Inflammatory macrophage treated with lipopolysaccharide for 1 hour (primary cell): ENCODE results near the gene PLXNB1.

Experiments used
- DNase-seq, 2 donors: peaks; one replicate each; pipeline ENCODE4 v3.0.0-alpha.2; 2020 to 2022

Gene PLXNB1

GRCh38 chr3:48432411-48433371, 2.8 kb upstream of the PLXNB1 start:
- no peak for DNase-seq

DNA sequence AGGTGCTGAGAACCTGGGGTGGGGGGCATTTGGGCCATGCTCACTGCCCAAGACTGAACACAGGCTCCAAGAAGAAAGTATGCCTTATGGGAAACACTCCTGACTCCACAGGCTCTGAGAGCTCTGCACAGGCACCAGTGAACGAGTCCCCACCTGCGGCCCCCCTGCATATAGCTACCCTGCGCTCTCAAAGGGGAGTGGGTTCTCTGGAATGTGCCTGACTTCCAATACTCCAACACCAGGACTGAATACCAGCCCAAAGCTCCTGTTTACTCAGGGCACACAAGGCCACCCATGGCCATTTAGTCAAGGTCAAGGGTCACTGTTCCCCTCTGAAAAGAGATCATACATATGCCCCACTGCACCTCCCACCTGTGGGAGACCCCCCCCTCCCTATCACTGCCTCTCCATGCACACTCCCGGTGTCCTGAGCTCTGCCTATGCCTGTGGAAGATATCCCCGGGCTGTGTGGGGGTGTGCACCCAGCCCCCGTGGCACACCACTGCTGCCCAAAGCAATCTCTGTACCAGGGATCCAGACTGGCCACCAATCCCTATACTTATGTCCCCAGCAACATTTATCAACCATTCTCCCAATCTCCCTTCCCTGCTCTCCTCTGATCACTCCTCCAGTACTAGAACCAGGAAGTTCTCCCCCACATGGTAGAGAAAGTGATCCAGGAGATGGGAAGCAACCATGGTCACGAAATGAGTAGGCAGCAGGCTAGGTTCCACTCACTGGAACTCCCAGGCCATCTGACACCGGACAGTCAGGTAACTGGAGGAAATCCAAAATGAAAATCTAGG, 1.5 kb upstream of the PLXNB1 start:
- DNase-seq, result no peak

DNA sequence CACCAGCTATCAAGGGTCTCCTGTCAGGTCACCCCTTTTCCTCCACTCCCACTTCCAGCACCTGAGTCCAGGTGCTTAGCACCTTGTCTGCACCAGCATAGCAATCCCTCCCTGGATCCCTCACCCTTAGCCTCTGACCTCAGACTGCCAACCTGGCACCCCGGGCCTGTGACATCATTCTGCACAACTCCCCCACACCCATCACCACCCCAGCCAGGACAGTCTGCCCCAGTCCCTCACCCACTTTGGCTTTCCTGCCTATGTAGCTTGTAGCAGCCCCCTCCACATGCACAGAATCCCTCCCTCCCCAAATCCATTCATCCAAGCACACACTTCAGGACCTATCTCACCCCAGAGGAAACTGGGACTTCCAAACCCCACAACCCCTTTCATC, 819 bp upstream of the PLXNB1 start:
- no peak for DNase-seq

DNA sequence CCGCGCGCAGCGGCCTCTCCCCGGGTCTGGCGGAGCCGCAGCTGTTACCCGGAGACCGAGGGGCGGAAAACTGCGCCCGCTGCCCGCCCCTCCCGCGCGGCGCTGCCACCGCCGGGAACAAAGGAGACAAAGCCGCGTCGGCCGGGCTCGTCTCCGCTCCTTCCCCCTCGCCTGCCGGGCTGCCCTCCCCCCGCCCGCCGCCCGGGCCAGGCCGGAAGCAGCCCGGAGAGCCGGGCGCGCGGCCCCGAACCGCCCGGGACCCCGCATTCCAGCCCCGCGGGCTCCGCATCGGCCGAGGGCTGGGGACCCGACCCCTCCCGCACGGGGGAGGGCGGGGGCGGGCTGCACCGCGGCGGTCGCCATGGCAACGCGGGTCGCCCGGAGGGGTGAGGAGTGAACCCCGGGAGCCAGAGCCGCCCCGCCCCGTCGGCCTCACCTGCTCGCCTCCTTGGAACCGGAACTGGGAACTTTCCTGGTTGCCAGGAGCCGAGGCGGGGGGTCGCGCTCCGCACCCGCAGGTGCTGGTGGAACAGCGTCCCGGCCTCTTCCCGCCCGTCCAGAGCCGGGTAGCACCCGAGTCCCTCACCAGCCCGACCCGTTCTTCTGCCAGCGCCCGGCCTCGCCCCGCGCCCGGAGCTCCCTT, 448 bp downstream of the PLXNB1 start:
- DNase-seq, result peak in 1 of 2 donors; percentile 20

DNA sequence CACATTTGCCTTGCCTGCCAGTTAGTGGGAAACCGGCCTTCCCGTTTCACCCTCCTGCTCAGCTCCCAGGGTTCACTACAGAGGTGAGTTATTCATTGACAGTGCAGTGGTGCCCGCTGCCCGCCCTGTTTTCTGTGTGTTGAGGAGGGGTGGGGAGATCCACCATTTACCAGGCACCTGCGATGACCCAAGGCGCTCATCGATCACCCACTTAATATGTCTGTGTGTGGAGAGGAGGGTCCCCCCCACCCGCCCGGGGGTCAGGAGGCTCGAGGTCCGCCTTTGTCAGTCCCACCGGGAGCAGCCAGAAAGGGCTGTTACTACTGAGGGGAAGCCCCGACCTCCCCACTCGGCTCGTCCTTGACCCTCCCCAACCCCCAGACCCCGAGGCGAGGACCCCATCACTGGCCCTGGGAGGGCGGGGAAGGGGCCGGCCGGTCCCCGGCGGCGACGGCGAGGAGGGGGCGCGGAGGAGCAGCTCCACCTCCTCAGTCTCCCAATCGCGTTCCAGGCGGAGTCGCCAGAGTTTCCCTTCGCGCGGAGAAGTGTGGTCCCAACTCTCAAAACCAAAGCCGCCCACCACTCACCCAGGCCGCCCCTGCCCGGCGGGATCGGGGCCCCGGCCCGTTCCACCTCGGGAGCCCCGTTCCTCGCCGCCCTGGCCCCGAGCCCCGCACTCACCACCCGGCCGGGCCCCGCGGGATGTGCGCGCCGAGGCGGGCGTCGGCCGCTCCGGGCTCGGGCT, 1.1 kb downstream of the PLXNB1 start:
- DNase-seq, result no peak

DNA sequence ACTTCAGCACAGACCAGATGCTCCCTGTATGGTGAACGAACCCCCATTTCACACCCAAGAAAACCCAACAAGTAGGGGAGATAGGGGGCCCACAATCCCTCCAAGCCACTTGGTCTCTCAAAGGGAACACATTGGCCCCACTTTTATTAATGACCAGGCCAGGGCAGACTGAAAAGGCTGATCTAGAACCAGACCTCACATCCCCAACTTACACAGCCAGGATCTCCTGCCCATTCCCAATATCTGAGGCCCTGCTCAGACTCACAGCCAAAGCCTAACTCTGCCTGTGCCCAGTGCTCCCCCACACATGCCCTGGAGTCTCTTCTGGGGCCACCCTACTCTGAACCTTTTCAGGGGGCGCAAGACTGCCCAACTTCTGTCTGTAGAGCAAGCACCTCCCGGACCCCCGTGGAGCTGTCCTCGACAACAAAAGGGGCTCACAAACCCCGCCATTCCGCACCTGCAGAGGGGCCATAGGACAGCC, 1.8 kb downstream of the PLXNB1 start:
- DNase-seq, result no peak

GRCh38 chr3:48427630-48427962, 2.3 kb downstream of the PLXNB1 start:
- DNase-seq, result no peak

DNA sequence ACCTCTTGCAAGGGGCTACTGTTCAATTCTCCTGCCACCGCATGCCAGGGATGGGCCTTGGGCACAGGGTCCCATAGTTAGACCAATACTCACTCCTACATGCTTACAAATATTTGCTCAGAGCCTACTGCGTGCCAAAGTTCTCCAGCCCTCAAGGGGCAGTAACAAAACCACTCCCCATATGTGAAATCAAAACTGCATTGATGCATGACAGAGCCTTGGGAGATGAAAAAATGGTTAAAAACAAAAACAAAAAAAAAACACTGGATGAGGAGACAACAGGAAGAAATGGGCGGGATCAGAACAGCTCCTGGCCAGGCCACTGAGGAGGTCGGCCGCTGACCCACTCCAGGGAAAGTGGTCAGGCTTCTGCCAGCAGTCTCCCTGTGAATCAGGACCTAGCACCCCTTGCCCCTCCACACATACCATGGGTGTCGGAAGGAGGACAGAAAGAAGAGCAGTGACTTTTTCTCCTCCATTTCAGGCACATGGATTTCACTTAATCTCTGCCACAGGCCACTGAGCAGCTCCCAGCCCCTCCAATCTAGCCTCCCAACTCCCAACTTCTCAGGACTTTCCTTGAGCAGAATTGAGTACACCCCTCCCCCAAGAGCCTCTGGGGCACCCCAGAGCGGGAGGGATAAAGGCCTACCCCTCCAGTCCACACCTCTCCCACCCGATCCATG, 2.8 kb downstream of the PLXNB1 start:
- no peak for DNase-seq

GRCh38 chr3:48426401-48426909, 3.4 kb downstream of the PLXNB1 start:
- no peak for DNase-seq

DNA sequence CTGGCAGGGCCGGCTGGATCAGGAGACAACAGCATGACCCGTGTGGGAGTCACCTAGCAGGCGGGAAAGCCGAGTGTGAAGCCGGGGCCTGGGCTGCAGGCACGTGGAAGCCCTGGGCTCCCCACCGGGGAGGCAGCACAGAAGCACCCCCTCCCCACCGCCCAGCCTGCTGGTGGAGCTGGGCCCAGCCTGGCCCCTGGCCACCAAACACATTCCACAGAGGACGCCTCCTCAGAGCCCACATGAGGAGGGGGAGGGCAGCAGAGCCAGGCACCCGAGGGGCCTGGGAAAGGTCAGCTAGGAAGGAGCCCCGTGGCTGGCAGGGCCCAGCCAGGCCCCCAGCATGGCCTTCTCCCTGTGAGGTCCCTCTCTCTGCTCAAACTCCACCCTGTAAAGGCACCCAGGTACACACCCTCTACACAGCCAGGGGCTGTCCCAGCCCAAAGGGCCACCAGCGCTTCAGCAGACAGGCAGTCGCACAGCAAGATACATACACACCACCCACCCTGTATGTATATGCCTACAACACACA, 4.5 kb downstream of the PLXNB1 start:
- DNase-seq, result no peak

DNA sequence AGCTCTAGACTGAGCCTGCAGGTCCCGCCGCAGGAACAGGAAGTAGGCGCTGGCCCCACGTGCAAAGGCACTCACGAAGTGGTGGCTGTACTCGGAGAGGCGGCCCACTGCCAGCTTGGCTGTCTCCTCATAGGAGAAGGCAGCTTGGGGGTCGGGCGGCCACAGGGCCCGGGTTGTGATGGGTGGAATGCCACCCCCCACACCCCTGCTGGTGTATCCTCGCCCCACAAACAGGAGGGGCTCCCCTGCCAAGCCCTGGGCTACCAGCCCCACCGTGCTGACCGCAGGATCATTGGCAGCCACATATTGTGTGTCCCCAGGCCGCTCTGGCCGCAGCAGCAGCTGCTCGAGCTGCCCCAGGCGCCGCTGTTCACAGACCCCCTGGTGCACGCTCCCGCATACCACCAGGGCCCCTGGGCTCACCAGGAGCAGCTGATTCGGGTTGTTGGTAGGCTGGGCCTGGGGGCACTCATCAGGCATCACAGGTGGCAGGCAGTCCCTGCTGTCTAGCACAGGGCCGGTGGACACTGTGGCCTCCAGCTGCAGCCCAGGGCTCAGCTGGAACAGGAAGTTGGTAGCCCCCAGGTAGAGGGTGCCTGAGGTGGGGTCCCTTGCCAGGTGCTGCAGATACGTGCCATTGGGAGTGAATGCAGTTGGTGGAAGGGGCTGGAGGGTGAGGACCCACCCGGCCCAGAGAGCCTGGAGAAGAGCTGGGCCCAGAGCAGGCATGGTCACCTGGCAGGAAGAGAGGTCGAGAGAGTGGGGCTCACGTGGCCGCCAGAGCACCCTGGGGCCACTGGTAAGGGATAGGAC, 5.8 kb downstream of the PLXNB1 start:
- no peak for DNase-seq

- DNase-seq, result no peak
Measured at GRCh38 chr3:48423241-48423882, 6.5 kb downstream of the PLXNB1 start.

DNA sequence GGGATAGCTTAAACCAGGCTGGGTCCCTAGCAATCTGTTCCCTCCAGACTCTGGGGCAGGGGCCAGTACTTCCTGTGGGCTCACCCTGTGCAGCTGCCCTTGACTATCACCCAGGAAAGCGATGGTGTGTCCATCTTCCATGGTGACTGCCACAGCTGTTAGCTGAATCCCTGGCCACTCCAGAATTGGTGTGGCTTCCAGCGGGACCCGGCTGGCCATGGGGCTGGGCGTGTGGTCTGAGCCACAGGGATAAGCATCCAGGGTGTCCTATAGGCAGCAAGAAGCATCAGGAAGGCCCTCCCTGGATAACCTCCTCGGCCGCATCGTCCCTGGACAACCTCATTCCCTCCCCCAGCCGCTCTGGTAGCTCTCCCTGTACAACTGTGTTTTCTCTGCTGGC, 7.2 kb downstream of the PLXNB1 start:
- no peak for DNase-seq

DNA sequence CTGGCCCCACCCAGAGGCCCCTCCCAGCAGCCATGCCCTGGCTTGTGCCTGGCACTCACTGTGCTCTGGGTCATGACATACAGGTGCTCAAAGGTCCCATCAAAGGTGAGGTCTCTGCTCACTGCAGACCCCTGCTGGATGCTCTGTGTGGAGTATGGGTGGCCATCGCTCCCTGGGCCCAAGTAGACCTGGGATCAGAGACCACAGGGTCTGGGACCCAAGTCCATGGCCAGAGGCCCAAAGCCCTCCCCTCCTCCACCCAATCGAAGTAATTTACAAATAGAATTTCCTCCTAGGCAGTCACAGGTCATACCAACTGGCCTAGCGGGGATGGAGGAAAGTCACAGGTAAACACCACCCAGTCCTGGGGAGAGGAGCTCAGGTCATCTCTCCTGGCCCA, 7.6 kb downstream of the PLXNB1 start:
- DNase-seq, result no peak

GRCh38 chr3:48420561-48420960, 9.3 kb downstream of the PLXNB1 start:
- no peak for DNase-seq

DNA sequence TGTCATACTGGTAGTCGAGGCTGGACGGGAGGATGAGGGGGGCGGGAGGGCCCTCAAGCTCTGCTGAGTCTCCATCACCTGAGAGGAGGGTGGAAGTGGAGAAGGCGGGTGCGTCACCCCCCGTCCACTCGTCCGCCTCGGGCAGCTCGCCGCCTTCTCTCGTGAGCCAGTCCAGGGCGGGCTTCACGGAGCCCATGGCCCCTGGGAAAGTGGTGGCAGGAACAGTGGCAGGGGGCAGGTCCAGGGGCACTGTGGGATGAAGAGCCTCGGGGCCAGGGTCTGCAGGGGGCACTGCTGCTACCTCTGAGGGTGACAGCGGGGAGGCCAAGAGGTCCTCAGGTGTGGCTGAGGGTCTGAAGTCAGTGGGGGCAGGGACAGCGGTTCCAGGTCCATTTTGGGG, 10.3 kb downstream of the PLXNB1 start:
- DNase-seq, result no peak

GRCh38 chr3:48419149-48419548, 10.7 kb downstream of the PLXNB1 start:
- no peak for DNase-seq

DNA sequence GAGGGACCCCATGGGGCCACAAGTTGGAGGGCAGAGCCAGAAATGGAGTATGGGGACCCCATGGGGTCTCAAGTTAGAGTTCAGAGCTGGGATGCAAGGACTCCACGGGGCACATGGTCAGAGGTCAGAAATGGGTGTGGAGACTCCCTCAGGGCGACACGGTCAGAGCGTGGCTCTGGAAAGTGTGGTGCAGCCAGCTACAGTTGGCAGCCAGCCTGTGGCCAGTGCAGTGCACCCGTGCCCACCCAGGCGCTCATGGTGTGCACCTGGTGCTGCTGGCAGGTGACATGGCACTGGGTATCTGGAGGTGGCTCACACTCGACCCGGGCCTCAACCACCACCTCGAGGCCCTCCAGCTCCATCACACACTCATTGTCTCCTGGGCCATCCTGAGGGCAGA, 11.2 kb downstream of the PLXNB1 start:
- no peak for DNase-seq

DNA sequence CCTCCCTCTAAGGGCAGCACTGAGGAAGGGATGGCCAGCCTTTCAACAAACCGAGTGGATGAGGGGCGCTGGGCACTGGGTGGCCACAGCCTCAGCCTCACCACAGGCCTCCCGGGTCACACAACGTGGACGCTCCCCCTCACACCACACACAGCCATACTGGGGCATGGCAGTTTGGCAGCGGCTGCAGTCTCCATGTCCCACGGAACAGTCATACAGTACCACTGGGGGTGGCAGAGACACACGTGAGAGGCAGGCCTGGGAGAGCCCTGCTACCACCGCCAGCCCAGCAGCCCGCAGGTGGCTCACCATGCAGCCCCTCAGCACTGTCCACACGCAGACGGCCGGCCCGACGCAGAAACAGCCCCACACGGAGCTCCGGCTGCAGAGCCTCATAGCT, 11.7 kb downstream of the PLXNB1 start:
- DNase-seq, result no peak

GRCh38 chr3:48417529-48418108, 12.3 kb downstream of the PLXNB1 start:
- DNase-seq, result no peak
